Effector CD4-positive, alpha-beta T cell (primary cell): Measurements from ENCODE around the gene PARP1.

ENCODE experiments used
- DNase-seq: peaks from one replicate; pipeline ENCODE4 v3.0.0-alpha.2; 2020

Gene PARP1

GRCh38 chr1:226404904-226405222, 3.0 kb downstream of the PARP1 start:
- no peak for DNase-seq

GRCh38 chr1:226404063-226404903, 3.6 kb downstream of the PARP1 start:
- DNase-seq = no peak

DNA sequence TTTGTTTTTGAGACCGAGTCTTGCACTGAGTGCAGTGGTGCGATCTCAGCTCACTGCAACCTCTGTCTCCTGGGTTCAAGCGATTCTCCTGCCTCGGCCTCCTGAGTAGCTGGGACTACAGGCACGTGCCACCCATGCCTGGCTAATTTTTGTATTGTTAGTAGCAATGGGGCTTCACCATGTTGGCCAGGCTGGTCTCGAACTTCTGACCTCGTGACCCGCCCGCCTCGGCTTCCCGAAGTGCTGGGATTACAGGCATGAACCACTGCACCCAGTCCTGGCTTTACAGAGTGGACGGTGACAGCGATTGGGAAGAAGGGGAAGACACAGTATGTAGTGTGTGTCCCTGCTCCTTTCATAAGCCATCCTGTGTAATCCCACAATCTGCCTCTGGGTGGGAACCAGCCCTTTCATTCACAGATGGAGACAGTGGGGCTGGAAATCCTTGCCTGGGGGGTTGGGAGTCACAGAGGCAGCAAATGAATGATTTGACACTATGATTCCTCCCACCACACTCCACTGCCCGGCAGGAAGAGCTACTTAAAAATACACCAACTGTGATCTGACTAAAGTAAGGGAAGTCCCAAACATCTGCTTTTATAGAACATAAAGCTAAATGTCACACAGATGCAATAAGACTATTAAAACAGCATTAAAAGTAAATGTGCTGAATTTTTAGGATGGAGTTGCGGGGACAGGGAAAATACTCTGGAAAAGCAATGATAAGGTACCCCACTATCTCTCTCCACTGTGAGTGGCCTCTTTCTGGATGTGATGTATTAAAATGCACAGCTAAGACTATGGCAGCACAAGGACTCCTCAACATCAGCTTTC, 4.5 kb downstream of the PARP1 start:
- DNase-seq = no peak

- no peak for DNase-seq
Measured at GRCh38 chr1:226402739-226403165, 5.1 kb downstream of the PARP1 start.

GRCh38 chr1:226401355-226402303, 6.3 kb downstream of the PARP1 start:
- no peak for DNase-seq

GRCh38 chr1:226400519-226401354, 7.2 kb downstream of the PARP1 start:
- DNase-seq = no peak

DNA sequence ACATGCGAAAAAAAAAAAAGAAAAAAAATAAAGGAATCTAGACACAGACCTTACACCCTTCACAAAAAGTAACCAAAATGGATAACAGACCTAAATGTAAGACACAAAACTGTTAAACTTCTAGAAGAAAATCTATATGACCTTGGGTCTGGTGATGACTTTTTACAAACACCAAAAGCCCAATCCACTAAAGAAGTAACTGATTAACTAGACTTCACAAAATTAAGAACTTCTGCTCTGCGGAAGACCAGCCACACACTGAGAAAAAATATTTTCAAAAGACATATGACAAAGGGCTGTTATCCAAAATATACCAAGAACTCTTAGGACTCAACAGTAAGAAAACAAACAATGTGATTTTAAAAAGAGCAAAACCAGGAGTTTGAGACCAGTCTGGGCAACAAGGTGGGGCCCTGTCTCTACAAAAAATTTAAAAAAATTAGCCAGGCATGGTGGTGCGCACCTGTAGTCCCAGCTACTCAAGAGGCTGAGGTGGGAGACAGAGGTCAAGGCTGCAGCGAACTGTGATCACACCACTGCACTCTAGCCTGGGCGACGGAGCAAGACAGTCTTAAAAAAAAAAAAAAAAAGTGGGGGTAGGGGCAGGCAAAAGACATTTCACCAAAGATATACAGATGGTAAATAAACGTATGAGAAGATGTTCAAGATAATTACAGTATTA, 9.8 kb downstream of the PARP1 start:
- no peak for DNase-seq

DNA sequence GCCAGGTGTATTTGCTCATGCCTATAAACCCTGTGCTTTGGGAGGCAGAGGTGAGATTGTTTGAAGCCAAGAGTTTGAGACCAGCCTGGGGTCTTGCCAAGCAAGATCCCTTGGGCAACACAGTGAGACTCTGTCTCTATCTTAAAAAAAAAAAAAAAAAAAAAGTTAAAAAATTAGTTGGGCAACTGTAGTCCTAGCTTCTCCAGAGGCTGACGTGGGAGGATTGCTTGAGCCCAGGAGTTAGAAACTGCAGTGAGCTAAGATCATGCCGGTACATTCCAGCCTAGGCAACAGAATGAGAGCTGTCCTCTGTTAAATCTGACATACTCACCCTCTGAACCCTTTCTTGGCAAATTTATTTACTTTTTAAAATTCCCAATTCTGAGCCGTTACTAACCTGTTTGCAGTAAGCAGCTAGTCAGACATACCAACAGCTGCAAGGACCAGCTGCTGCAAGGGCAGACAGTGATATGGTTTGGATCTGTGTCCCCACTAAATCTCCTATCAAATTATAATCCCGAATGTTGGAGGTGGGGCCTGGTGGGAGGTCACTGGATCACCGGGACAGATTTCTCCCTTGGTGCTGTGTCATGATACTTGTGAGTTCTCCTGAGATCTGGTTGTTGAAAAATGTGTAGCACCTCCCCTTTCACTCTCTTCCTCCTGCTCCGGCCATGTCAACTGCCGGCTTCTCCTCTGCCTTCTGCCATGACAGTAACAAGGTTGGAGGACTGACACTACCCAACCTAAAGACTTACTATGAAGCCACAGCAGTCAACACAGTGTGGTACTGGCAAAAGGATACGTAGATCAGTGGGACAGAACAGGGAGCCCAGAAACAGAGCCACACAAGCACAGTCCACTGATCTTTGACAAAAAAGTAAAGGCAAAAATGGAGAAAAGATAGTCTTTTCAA, 10.6 kb downstream of the PARP1 start:
- no peak for DNase-seq

- no peak for DNase-seq
Measured at GRCh38 chr1:226395753-226396152, 12.1 kb downstream of the PARP1 start.

- DNase-seq = no peak
Measured at GRCh38 chr1:226394462-226394861, 13.4 kb downstream of the PARP1 start.

DNA sequence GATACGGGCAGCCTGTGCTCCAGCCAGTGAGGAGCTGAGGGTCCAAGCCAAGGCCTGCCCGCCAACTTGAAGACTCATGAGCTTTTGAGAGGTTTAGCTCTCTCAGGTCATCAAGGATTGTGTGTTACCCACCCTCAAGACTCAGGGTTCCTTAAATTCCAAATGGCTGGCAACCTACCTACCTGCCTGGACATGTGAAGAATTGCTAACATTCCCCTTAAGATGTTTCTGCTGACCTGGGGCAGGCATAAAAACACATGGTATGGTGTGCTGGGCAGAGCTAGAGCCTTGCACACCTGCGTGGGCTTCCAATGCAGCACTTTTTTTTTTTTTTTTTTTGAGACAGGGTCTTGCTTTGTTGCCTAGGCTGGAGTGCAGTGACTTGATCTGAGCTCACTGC, 17.2 kb downstream of the PARP1 start:
- DNase-seq = no peak

DNA sequence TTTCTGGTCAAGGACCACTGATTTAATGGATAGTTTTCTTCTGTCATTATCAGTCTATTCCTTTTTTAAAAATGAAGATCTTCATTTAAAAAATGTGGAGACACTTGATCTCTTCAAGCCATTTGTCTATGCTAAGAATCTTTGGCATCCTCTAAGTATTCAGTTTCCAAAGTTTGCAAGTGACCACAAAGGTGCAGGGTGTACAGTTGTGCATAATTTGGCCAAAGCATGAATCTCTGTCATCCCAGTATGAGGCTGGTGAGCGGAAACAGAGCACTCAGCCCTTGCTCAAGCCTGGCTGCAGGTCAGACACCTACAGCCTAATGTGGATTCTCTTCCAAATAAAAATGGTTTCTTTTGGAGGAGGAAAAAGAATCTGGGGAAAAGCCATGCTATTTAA, 19.8 kb downstream of the PARP1 start:
- DNase-seq = no peak

DNA sequence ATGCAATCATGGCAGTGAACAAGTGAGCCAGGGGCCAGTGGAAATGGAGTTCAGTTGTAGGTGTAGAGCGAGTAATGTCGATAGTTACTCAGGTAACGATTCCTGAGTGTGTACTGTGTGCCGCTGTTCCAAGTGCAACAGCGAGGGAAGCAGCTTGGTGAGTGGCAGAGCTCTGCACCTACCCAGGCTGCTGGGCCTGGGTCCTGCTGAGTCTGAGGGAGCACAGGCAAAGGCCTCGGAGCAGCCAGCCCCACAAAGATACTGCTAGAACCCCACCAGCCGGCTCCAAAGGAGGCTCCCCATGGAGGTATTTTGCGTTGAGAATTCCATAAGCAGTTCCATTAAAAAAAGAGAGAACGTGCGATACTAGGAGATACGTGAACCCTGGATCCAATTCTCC, 23.2 kb downstream of the PARP1 start:
- DNase-seq = no peak

- DNase-seq = no peak
Measured at GRCh38 chr1:226384040-226384439, 23.9 kb downstream of the PARP1 start.

DNA sequence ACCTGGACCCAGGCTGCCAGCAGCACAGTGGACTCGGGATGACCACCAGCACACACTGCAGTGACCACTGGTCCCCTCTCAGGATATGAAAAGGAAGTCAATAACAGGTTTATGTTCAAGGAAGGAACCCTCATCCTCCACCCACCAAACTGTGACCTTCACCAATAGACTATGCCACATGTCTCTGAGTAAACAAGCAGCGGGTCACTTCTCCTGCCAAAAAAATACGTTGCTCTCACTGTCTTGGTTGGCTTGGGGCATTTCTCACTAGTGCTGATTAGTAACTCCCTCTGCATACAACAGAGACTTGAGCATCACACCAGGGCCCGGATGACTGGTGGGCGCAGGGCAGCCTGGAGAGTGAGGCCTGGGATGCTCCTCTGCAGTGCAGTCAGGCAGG, 25.9 kb downstream of the PARP1 start:
- DNase-seq = no peak

GRCh38 chr1:226381226-226381998, 26.5 kb downstream of the PARP1 start:
- no peak for DNase-seq

DNA sequence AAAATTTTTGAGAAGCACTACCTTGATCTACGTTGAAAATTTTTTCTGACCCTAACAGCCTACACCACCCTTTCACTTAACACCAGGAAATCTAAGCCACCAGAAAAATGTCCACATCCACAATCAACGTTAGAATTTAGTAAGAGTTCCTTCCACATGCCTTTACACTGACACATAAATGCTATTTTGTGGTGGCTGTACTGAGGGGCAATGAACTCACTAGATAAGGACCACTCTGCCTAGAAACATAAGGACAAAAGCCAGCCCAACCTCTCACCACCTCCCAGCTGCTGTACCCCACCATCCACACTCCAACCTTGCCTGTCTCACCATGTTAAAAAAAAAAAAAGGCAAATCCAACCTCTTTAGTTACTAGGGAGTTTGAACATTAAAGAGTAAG, 29.8 kb downstream of the PARP1 start:
- DNase-seq = no peak

- no peak for DNase-seq
Measured at GRCh38 chr1:226376300-226376699, 31.6 kb downstream of the PARP1 start.

GRCh38 chr1:226373376-226373775, 34.5 kb downstream of the PARP1 start:
- DNase-seq = no peak

DNA sequence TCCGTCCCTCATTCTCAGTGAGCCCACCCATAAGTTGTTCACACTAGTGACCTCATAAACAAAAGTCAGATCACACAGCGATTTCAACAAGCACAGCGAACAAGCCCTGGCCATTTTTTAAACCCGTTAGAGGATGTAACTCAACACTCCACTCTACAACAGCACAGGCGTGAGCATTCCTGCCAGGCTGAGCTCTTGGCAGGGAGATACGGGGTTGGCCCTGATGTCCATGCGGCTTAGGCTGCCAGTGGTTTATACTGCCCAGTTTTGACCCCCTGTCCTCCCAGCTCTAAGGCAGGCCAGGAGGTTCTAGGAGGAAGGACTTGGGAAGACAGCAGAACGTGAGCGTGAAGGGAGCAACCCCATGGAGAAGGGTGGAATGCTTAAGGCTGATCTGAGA, 35.0 kb downstream of the PARP1 start:
- DNase-seq = no peak
